Measurements from ENCODE around the gene MICA.
"Not testable (repeated sequence)": the region's sequence is repeated elsewhere in the genome, so short reads cannot be mapped to it uniquely, and the experiment has no call there.

DNA sequence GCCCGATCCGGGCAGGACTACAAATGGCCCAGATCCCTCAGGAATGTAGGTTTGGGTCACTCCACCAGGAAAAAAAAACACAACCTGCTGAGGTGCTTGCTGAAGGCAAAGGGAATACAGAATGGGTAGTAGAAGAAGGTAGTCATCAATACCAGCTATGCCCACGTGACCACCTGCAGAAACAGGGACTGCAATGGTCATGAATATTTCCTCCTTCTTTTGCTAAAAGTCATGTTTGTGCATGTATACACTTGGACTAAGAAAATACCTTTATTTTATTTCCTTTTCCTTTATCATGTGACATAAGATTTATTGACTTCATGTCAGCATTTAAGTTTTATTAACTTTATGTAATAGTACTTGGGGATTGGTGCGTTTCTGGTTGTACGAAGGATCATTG is 31.7 kb downstream of the MICA start:
- not testable (repeated sequence) for TF ChIP-seq EZH2 (IDR thresholded peaks at IDR 0.05; ENCODE audit: insufficient read depth, poor library complexity, severe bottlenecking); EZH2phosphoT487 (IDR thresholded peaks at IDR 0.05; ENCODE audit: insufficient read depth, low read depth)
